H9 (cell line): ENCODE measurements around the gene ADCY5. TPM values are rescaled to one million over a fixed set of nuclear protein-coding genes. Genes with fewer than 3 reads are reported as not detected.

Experiments
- DNase-seq: peaks from one replicate; pipeline ENCODE4 v3.0.0-alpha.2; 2017
- H2AFZ ChIP-seq: one replicate; pipeline ENCODE4 v1.6.1; 2013; ENCODE audit warnings: mild to moderate bottlenecking, low read length, control low read depth, moderate library complexity
- H2AK5ac ChIP-seq: 2 replicates; pipeline ENCODE4 v1.6.1; 2013; ENCODE audit warnings: low read length, control low read depth, mixed read lengths; ENCODE audit not compliant: insufficient read length
- H2BK120ac ChIP-seq: one replicate; pipeline ENCODE4 v1.6.1; 2013; ENCODE audit warnings: low read depth, mild to moderate bottlenecking, low read length, control low read depth, inconsistent platforms; ENCODE audit not compliant: poor library complexity, severe bottlenecking
- H2BK12ac ChIP-seq: 2 replicates; pipeline ENCODE4 v1.6.1; 2013; ENCODE audit warnings: low read length, control low read depth, mixed read lengths, low read depth; ENCODE audit not compliant: insufficient read length
- H2BK15ac ChIP-seq: 2 replicates; pipeline ENCODE4 v1.6.1; 2013; ENCODE audit warnings: low read depth, low read length, control low read depth
- H2BK20ac ChIP-seq: one replicate; pipeline ENCODE4 v1.6.1; 2013; ENCODE audit warnings: low read depth, mild to moderate bottlenecking, low read length, control low read depth, inconsistent platforms; ENCODE audit not compliant: poor library complexity, severe bottlenecking
- H2BK5ac ChIP-seq: 2 replicates; pipeline ENCODE4 v1.6.1; 2013; ENCODE audit warnings: low read length, control low read depth, mixed read lengths; ENCODE audit not compliant: insufficient read length
- H3K14ac ChIP-seq: 2 replicates; pipeline ENCODE4 v1.6.1; 2013; ENCODE audit warnings: low read length, control low read depth; ENCODE audit not compliant: insufficient read depth
- H3K18ac ChIP-seq: 2 replicates; pipeline ENCODE4 v1.6.1; 2013; ENCODE audit warnings: low read depth, mild to moderate bottlenecking, mixed read lengths, low read length, control low read depth; ENCODE audit not compliant: insufficient read length
- H3K23ac ChIP-seq: 2 replicates; pipeline ENCODE4 v1.6.1; 2013; ENCODE audit warnings: low read length, control low read depth, mixed read lengths, low read depth; ENCODE audit not compliant: insufficient read length
- H3K23me2 ChIP-seq: 2 replicates; pipeline ENCODE4 v1.6.1; 2013; ENCODE audit warnings: low read depth, mild to moderate bottlenecking, mixed read lengths, low read length, control low read depth; ENCODE audit not compliant: insufficient read length, poor library complexity, severe bottlenecking
- H3K27ac ChIP-seq: 2 replicates; pipeline ENCODE4 v1.5.1; 2013; ENCODE audit warnings: low read length, control low read depth, mixed read lengths, low read depth; ENCODE audit not compliant: insufficient read length
- H3K27me3 ChIP-seq: 2 replicates; pipeline ENCODE4 v1.6.1; 2013; ENCODE audit warnings: low read length, control low read depth, inconsistent platforms; ENCODE audit not compliant: insufficient read depth
- H3K4ac ChIP-seq: 2 replicates; pipeline ENCODE4 v1.6.1; 2013; ENCODE audit warnings: low read depth, mild to moderate bottlenecking, control low read depth, inconsistent platforms, low read length, moderate library complexity
- H3K4me1 ChIP-seq: 2 replicates; pipeline ENCODE4 v1.6.1; 2013; ENCODE audit warnings: low read length, control low read depth, inconsistent platforms; ENCODE audit not compliant: insufficient read depth
- H3K4me2 ChIP-seq: 2 replicates; pipeline ENCODE4 v1.6.1; 2013; ENCODE audit warnings: low read length, control low read depth, mixed read lengths; ENCODE audit not compliant: insufficient read length, insufficient read depth
- H3K56ac ChIP-seq: 2 replicates; pipeline ENCODE4 v1.6.1; 2013; ENCODE audit warnings: low read depth, mild to moderate bottlenecking, mixed read lengths, low read length, control low read depth; ENCODE audit not compliant: insufficient read length
- H3K79me1 ChIP-seq: 2 replicates; pipeline ENCODE4 v1.6.1; 2013; ENCODE audit warnings: low read depth, mild to moderate bottlenecking, moderate library complexity, low read length, control low read depth, inconsistent platforms; ENCODE audit not compliant: insufficient read depth, poor library complexity, severe bottlenecking
- H3K79me2 ChIP-seq: 2 replicates; pipeline ENCODE4 v1.6.1; 2013; ENCODE audit warnings: low read length, control low read depth, inconsistent platforms; ENCODE audit not compliant: insufficient read depth
- H3K9ac ChIP-seq: 2 replicates; pipeline ENCODE4 v1.6.1; 2013; ENCODE audit warnings: low read length, control low read depth, mixed read lengths; ENCODE audit not compliant: insufficient read length; ENCODE audit errors: extremely low read depth
- H3K9me3 ChIP-seq: one replicate; pipeline ENCODE4 v1.6.1; 2013; ENCODE audit warnings: low read depth, low read length, inconsistent platforms; ENCODE audit not compliant: control insufficient read depth
- H3T11ph ChIP-seq: one replicate; pipeline ENCODE4 v1.6.1; 2013; ENCODE audit warnings: mild to moderate bottlenecking, low read length, control low read depth, inconsistent platforms
- H4K20me1 ChIP-seq: one replicate; pipeline ENCODE4 v1.6.1; 2013; ENCODE audit not compliant: control insufficient read depth, insufficient read length, insufficient read depth
- H4K5ac ChIP-seq: 2 replicates; pipeline ENCODE4 v1.6.1; 2013; ENCODE audit warnings: low read depth, mild to moderate bottlenecking, mixed read lengths, low read length, control low read depth; ENCODE audit not compliant: insufficient read length
- H4K8ac ChIP-seq: replicated peaks from 2 replicates; pipeline ENCODE4 v1.6.1; 2013; ENCODE audit warnings: low read length, control low read depth, mixed read lengths, low read depth; ENCODE audit not compliant: insufficient read length
- H4K91ac ChIP-seq: 2 replicates; pipeline ENCODE4 v1.6.1; 2013; ENCODE audit warnings: low read depth, mild to moderate bottlenecking, moderate library complexity, mixed read lengths, low read length, control low read depth; ENCODE audit not compliant: insufficient read length
- H3K27ac Mint-ChIP-seq, 3 experiments: 2 replicates in 2 of 3; 3 replicates in 1 of 3; pipeline ENCODE4 v1.8.0; 2020 to 2021; ENCODE audit warnings: mixed read lengths in 3 of 3, mild to moderate bottlenecking in 1 of 3, moderate library complexity in 1 of 3
- H3K27me3 Mint-ChIP-seq: 2 replicates; pipeline ENCODE4 v1.8.0; 2021; ENCODE audit warnings: low read depth, mild to moderate bottlenecking, moderate library complexity, mixed read lengths
- H3K36me3 Mint-ChIP-seq, 3 experiments: 2 replicates in 2 of 3; 3 replicates in 1 of 3; pipeline ENCODE4 v1.8.0; 2020 to 2021; ENCODE audit warnings: low read depth in 3 of 3, mixed read lengths in 3 of 3; ENCODE audit not compliant: insufficient read depth in 1 of 3
- H3K4me1 Mint-ChIP-seq, 2 experiments: 2 replicates each; pipeline ENCODE4 v1.8.0; 2020; ENCODE audit warnings: mixed read lengths in 2 of 2
- H3K4me3 Mint-ChIP-seq, 2 experiments: 2 replicates in 1 of 2; 3 replicates in 1 of 2; pipeline ENCODE4 v1.8.0; 2020 to 2021; ENCODE audit warnings: mild to moderate bottlenecking in 2 of 2, mixed read lengths in 2 of 2, moderate library complexity in 1 of 2
- H3K9me3 Mint-ChIP-seq, 2 experiments: 2 replicates in 1 of 2; 3 replicates in 1 of 2; pipeline ENCODE4 v1.8.0; 2020; ENCODE audit warnings: mild to moderate bottlenecking in 2 of 2, mixed read lengths in 2 of 2, moderate library complexity in 1 of 2
- CTCF ChIP-seq: fragments of 200-600 bp; sonication (generic); conservative IDR thresholded peaks from 3 replicates; pipeline ENCODE4 v1.8.0; 2021; ENCODE audit warnings: antibody characterized with exemption, mild to moderate bottlenecking
- WGBS: extraction: QIAGEN DNeasy Blood & Tissue Kit; methylation state at CpG from one replicate; pipeline ENCODE4 v1.1.7; 2013; ENCODE audit warnings: missing lambda C conversion rate, low lambda C conversion rate, mixed read lengths; ENCODE audit not compliant: insufficient read length; ENCODE audit errors: extremely low coverage; 5-methylcytosine and 5-hydroxymethylcytosine counted together
- total RNA-seq: library from RNA; stranded (reverse); gene quantifications from 2 replicates; pipeline ENCODE4 v1.2.1, GENCODE V29; 2021

ADCY5 gene
- total RNA-seq, 1 experiment from 2014 or later, result 5.0 TPM

- Mint-ChIP-seq H3K9me3 (no peaks in the 10 kb centered on the region; a peak in 1 of 5 replicates), H3K4me3 (no peak overlapping the region), H3K36me3 (no peaks in the 10 kb centered on the region; a peak in 1 of 7 replicates), H3K27ac (peak overlapping the region in 1 of 3 experiments; percentile 63; a peak in 1 of 7 replicates), H3K4me1 (peaks cover 33 to 34% of the 10 kb centered on the region in 2 experiments), H3K27me3 (peaks cover 11% of the 10 kb centered on the region)
- no peak overlapping the region for H3K56ac ChIP-seq
- DNase-seq, result no peak
- H3K4ac ChIP-seq, result no peak overlapping the region
- H3K79me2 ChIP-seq, result no peaks in the 10 kb centered on the region
- no peak overlapping the region for H2AK5ac ChIP-seq
- H3K18ac ChIP-seq, result no peak overlapping the region
- H2AFZ ChIP-seq, result no peak overlapping the region
- TF ChIP-seq CTCF, result no peak
- H3K27me3 ChIP-seq, result no peaks in the 10 kb centered on the region
- no peak overlapping the region for H4K91ac ChIP-seq
- no peaks in the 10 kb centered on the region for H3K79me1 ChIP-seq
- H3K23ac ChIP-seq, result no peak overlapping the region
- H3K23me2 ChIP-seq, result no peaks in the 10 kb centered on the region
- no peak overlapping the region for H4K5ac ChIP-seq
- H3K14ac ChIP-seq, result no peak overlapping the region
- H4K8ac ChIP-seq, result no peak overlapping the region
- H3K27ac ChIP-seq, result no peak overlapping the region
- no peak overlapping the region for H2BK5ac ChIP-seq
- peaks cover 4% of the 10 kb centered on the region; the same call in 1 of the 2 replicates for H3K4me1 ChIP-seq
- no peak overlapping the region for H2BK120ac ChIP-seq
- no CpG with 5 or more reads among the region's 15 CpGs for WGBS
- H3K9me3 ChIP-seq, result no peaks in the 10 kb centered on the region
- H3K9ac ChIP-seq, result no peak overlapping the region
- H2BK20ac ChIP-seq, result no peak overlapping the region
- no peak overlapping the region for H2BK12ac ChIP-seq
- H4K20me1 ChIP-seq, result no peaks in the 10 kb centered on the region
- no peak overlapping the region for H2BK15ac ChIP-seq
- H3T11ph ChIP-seq, result no peak overlapping the region
- H3K4me2 ChIP-seq, result no peak overlapping the region
Measured at GRCh38 chr3:123324880-123325765, 123.8 kb downstream of the ADCY5 start.
